Upper lobe of right lung (tissue), 1 donor: Measurements from ENCODE around the gene LAMTOR3. TPM values are rescaled to one million over a fixed set of nuclear protein-coding genes. Genes with fewer than 3 reads are reported as not detected.

Experiments used
- ATAC-seq: fragments of 200-7000 bp; cut with Tn5 transposase; one replicate; pipeline ENCODE4 v1.9.1; 2020; ENCODE audit warnings: mild to moderate bottlenecking, moderate library complexity
- DNase-seq: peaks from one replicate; pipeline ENCODE4 v3.0.0-alpha.2; 2020
- H3K27ac ChIP-seq: fragments of 200-600 bp; one replicate; pipeline ENCODE4 v1.8.0; 2022
- H3K27me3 ChIP-seq: fragments of 200-600 bp; one replicate; pipeline ENCODE4 v1.8.0; 2022; ENCODE audit warnings: mild to moderate bottlenecking
- H3K36me3 ChIP-seq: fragments of 200-600 bp; one replicate; pipeline ENCODE4 v1.8.0; 2022
- H3K4me1 ChIP-seq: fragments of 200-600 bp; one replicate; pipeline ENCODE4 v1.8.0; 2022
- H3K4me3 ChIP-seq: fragments of 200-600 bp; one replicate; pipeline ENCODE4 v1.8.0; 2022; ENCODE audit warnings: mild to moderate bottlenecking
- H3K9me3 ChIP-seq: fragments of 200-600 bp; one replicate; pipeline ENCODE4 v1.8.0; 2022
- intact Hi-C: fragments of 100-400 bp; cut with DNase I; formaldehyde crosslinking; loops from one replicate; pipeline ENCODE4 v1.11.0; 2022
- long read RNA-seq: library from polyadenylated mRNA; unstranded; transcript quantifications from one replicate; pipeline ENCODE4 v2.0.0, GENCODE V29; 2021
- total RNA-seq: library from RNA; stranded (reverse); fragmentation: NEBNext Ultra II Directional; extraction: Animal tissue kit (Norgen Biotek cat#: 25700); gene quantifications from one replicate; pipeline ENCODE4 v1.2.1, GENCODE V29; 2021
- TF ChIP-seq, protein P1 (sequence below): fragments of 200-600 bp; IDR thresholded peaks from one replicate; pipeline ENCODE4 v1.8.0; 2022; ENCODE audit warnings: antibody characterized with exemption
- donor health status: DM: no; HTN: yes; CAD: no; lungs with severe emphysema.

LAMTOR3 gene, protein sequence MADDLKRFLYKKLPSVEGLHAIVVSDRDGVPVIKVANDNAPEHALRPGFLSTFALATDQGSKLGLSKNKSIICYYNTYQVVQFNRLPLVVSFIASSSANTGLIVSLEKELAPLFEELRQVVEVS
- total RNA-seq = 43.5 TPM
- long read RNA-seq, full-length matches to known transcripts = 46 of 50 reads
- long read RNA-seq, partial matches to known transcripts = 0 of 50 reads
- long read RNA-seq, other reads (novel, unspliced or antisense) = 4 of 50 reads

DNA sequence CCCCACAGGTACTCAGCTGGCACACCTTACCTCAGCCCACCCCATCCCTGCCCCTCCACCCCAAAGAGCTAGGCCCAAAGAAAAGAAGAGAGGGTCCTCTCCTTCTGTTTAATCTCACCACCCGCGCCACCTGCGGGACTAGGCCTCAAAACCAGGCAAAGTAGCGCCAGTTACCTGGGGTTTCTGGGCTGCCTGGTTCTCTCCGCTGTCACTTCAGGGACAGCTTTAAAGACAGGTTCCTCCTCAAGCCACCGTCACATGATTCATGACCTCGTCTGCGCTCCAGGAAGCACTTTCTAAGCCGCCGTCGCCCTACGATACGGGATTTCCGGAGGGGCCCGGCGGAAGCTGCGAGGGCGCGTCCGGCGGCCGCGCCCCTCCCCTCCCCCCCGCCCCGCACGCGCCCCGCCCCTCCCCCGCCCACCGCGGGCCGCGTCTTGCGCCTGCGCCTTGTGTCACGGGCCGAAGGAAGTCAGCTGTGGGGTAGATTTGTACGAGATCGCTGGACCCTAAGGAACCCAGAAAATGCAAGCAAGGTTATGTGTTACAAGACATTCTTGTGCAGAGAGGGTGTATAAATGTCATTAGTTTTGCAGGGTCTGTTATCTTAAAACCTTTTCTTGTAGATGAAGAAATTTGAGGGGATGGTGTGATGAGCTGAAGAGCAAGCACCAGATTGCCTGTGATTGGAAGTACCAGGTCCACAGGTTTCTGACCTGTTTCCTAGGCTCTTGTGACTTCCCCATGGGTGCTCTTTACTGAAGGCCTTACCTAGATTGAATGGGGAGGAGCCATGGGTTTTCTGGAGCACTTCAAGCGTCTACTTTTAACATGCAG lies at the start of gene LAMTOR3:
TSS of gene LAMTOR3 (minus strand) at position 267 of the 837 bp plus-strand sequence. CDS start 464 bp downstream, outside the sequence.
- ATAC-seq (peak; percentile 100), DNase-seq (peak; percentile 95)
- H3K27ac ChIP-seq = peak within 1 kb of the TSS; percentile 89
- TF ChIP-seq, protein P1, sequence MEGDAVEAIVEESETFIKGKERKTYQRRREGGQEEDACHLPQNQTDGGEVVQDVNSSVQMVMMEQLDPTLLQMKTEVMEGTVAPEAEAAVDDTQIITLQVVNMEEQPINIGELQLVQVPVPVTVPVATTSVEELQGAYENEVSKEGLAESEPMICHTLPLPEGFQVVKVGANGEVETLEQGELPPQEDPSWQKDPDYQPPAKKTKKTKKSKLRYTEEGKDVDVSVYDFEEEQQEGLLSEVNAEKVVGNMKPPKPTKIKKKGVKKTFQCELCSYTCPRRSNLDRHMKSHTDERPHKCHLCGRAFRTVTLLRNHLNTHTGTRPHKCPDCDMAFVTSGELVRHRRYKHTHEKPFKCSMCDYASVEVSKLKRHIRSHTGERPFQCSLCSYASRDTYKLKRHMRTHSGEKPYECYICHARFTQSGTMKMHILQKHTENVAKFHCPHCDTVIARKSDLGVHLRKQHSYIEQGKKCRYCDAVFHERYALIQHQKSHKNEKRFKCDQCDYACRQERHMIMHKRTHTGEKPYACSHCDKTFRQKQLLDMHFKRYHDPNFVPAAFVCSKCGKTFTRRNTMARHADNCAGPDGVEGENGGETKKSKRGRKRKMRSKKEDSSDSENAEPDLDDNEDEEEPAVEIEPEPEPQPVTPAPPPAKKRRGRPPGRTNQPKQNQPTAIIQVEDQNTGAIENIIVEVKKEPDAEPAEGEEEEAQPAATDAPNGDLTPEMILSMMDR = no peak
- peak within 1 kb of the TSS; percentile 81 for H3K4me3 ChIP-seq
- H3K4me1 ChIP-seq = peaks cover 16% of the 10 kb centered on the region
- H3K36me3 ChIP-seq = peaks cover 13% of the 10 kb centered on the region
- intact Hi-C loops = no loop called here
- no peaks in the 10 kb centered on the region for H3K9me3 ChIP-seq
- H3K27me3 ChIP-seq = no peaks in the 10 kb centered on the region

DNA sequence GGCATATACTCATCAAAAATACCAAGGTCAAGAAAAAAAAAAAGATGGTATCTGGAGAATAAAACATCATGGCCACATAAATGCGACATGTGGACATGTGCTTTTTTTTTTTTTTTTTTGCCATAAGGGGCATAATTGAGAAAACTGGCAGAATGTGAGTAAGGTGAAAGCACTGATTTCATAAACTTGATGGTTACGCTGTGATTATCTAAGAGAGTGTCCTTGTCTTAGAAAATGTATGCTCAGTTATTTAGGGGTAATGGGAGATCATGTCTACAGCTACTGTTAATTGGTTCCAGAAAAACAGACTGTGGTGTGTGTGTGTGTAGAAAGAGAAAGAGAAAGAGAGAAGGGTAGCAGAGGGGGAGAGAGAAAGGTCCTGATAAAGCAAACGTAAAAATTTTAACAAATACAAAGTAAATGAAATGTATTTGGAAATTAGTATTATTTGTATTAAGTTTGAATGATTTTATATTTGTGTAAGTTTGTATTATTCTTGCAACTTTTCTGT lies 44.1 kb upstream of the LAMTOR3 start:
- Histone ChIP-seq H3K27me3 (no peaks in the 10 kb centered on the region), H3K36me3 (no peaks in the 10 kb centered on the region), H3K4me1 (peaks cover 7% of the 10 kb centered on the region), H3K4me3 (no peak overlapping the region), H3K9me3 (no peaks in the 10 kb centered on the region), H3K27ac (no peak overlapping the region)
- ATAC-seq (no peak), DNase-seq (no peak)
- intact Hi-C loops = no loop called here
- TF ChIP-seq, protein P1 = no peak

DNA sequence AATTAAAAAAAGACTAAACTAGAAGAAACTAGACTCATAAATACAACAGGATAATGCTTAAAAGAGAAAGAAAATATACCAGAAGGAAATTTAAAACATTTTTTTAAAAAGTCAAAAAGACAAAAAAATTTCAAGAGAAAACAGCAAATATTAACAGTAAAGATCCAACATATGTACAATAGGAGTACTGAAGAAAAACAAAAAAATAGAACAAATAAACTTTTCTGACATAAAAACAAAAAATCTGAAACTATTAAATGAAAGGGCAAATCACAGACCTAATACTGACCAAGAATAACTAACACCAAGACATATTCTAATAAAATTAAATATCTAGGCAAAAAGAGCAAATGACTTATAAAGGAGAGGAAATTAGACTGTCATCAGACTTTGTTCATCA lies 40.7 kb upstream of the LAMTOR3 start:
- TF ChIP-seq, protein P1 = no peak
- DNase-seq = no peak
- Histone ChIP-seq H3K36me3 (peaks cover 5% of the 10 kb centered on the region), H3K4me3 (no peak overlapping the region), H3K27me3 (no peaks in the 10 kb centered on the region), H3K4me1 (no peaks in the 10 kb centered on the region), H3K9me3 (no peaks in the 10 kb centered on the region), H3K27ac (no peak overlapping the region)
- ATAC-seq = no peak
- intact Hi-C loops = no loop called here

DNA sequence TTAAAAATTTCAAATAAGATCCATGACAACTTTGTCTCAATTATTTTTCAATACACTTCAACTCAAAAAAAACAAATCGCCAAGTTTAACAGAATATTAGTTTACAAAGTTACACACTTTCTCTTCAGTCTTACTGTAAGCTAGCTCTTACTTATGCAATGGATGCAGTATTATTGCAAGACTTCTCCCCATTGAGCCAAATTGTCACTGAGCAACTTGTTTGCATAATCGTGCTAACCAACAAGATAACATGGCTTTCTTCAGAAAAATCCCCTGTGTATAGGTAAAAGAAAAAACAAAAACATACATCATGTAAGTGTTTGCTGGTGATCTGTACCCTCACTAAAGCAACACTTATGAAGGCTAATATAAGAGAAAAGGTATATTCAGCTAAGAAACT lies 33.3 kb upstream of the LAMTOR3 start:
- DNase-seq = no peak
- ATAC-seq = no peak
- TF ChIP-seq, protein P1 = no peak
- H3K9me3 ChIP-seq = no peaks in the 10 kb centered on the region
- H3K36me3 ChIP-seq = peaks cover 35% of the 10 kb centered on the region
- no peaks in the 10 kb centered on the region for H3K4me1 ChIP-seq
- intact Hi-C loops = no loop called here
- H3K27ac ChIP-seq = no peak overlapping the region
- H3K27me3 ChIP-seq = no peaks in the 10 kb centered on the region
- no peak overlapping the region for H3K4me3 ChIP-seq

DNA sequence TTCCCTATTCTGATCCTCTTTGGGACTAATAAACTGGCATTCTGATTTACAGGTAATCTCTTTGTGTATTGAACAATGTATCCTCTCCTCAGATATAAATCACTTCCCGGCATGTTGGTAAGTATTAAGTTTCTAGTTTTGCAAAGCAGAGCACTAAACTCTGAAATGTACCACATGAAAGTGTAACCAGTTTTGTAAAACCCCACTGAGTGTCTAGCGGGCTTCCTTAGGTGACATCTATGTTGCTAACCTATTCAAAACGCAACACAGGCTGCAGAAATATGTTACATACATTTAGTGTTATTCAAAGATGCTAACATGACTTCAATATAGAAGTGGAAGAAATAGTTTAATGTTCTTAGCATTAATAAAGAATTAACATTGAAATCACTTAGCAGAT lies 26.9 kb upstream of the LAMTOR3 start:
- ATAC-seq (no peak), DNase-seq (no peak)
- Histone ChIP-seq H3K36me3 (peaks cover 51% of the 10 kb centered on the region), H3K9me3 (no peaks in the 10 kb centered on the region), H3K4me3 (no peak overlapping the region), H3K27ac (no peak overlapping the region), H3K4me1 (no peaks in the 10 kb centered on the region), H3K27me3 (no peaks in the 10 kb centered on the region)
- TF ChIP-seq, protein P1 = no peak
- intact Hi-C loops = no loop called here
